HepG2 (cell line): ENCODE measurements around the gene RGL3. TPM values are rescaled to one million over a fixed set of nuclear protein-coding genes. Genes with fewer than 3 reads are reported as not detected.

Experiments
- AKAP8 ChIP-seq: sonication (generic); formaldehyde crosslinking; IDR thresholded peaks from 2 replicates; pipeline ENCODE4 v1.5.1; 2020; ENCODE audit warnings: mild to moderate bottlenecking, missing genetic modification reagents
- ARNT2 ChIP-seq: sonication (generic); formaldehyde crosslinking; IDR thresholded peaks from 2 replicates; pipeline ENCODE4 v1.8.0; 2022; ENCODE audit warnings: mild to moderate bottlenecking, low read depth, missing genetic modification reagents, moderate library complexity
- DNMT3B ChIP-seq: conservative IDR thresholded peaks from 2 replicates; pipeline ENCODE4 v1.6.1; 2016; ENCODE audit warnings: missing biosample characterization, control low read depth
- GPBP1L1 ChIP-seq: sonication (generic); formaldehyde crosslinking; IDR thresholded peaks from 2 replicates; pipeline ENCODE4 v1.5.0; 2020; ENCODE audit warnings: mild to moderate bottlenecking, missing genetic modification reagents
- HNRNPLL ChIP-seq: fragments of 200-400 bp; formaldehyde crosslinking; IDR thresholded peaks from 2 replicates; pipeline ENCODE4 v1.6.1; 2017; ENCODE audit warnings: mild to moderate bottlenecking, low read depth, low read length; ENCODE audit not compliant: poor library complexity, severe bottlenecking
- JARID2 ChIP-seq: sonication (generic); formaldehyde crosslinking; IDR thresholded peaks from 2 replicates; pipeline ENCODE4 v1.8.1; 2023; ENCODE audit warnings: missing genetic modification reagents, inconsistent platforms; ENCODE audit not compliant: insufficient replicate concordance
- NCOA2 ChIP-seq: sonication (generic); formaldehyde crosslinking; IDR thresholded peaks from 2 replicates; pipeline ENCODE4 v1.8.0; 2022; ENCODE audit warnings: inconsistent platforms
- PLRG1 ChIP-seq: fragments of 450-650 bp; conservative IDR thresholded peaks from 2 replicates; pipeline ENCODE4 v1.6.1; 2016
- PTBP1 ChIP-seq: fragments of 200-400 bp; formaldehyde crosslinking; IDR thresholded peaks from 2 replicates; pipeline ENCODE4 v1.6.1; 2018; ENCODE audit warnings: low read length, low read depth; ENCODE audit not compliant: poor library complexity, severe bottlenecking
- RAD51 ChIP-seq: fragments of 450-650 bp; IDR thresholded peaks from 2 replicates; pipeline ENCODE4 v1.6.1; 2016; ENCODE audit warnings: borderline replicate concordance
- RBFOX2 ChIP-seq: fragments of 200-400 bp; formaldehyde crosslinking; IDR thresholded peaks from 2 replicates; pipeline ENCODE4 v1.6.1; 2017; ENCODE audit warnings: low read depth, mild to moderate bottlenecking, low read length
- SNAI1 ChIP-seq: sonication (generic); formaldehyde crosslinking; IDR thresholded peaks from 2 replicates; pipeline ENCODE4 v1.5.0; 2020; ENCODE audit warnings: mild to moderate bottlenecking, missing genetic modification reagents, borderline replicate concordance
- ZHX1 ChIP-seq: sonication (generic); formaldehyde crosslinking; IDR thresholded peaks from 2 replicates; pipeline ENCODE4 v1.8.1; 2022; ENCODE audit warnings: low read depth, mild to moderate bottlenecking, missing genetic modification reagents
- ZNF280D ChIP-seq: sonication (generic); formaldehyde crosslinking; IDR thresholded peaks from 2 replicates; pipeline ENCODE4 v1.5.1; 2020; ENCODE audit warnings: mild to moderate bottlenecking, missing genetic modification reagents
- ZNF296 ChIP-seq: sonication (generic); formaldehyde crosslinking; conservative IDR thresholded peaks from 2 replicates; pipeline ENCODE4 v1.5.0; 2020; ENCODE audit warnings: mild to moderate bottlenecking, missing genetic modification reagents
- ZNF543 ChIP-seq: sonication (generic); formaldehyde crosslinking; IDR thresholded peaks from 2 replicates; pipeline ENCODE4 v1.4.0; 2020; ENCODE audit warnings: mild to moderate bottlenecking, missing genetic modification reagents
- ZNF709 ChIP-seq: sonication (generic); formaldehyde crosslinking; IDR thresholded peaks from 2 replicates; pipeline ENCODE4 v1.5.0; 2020; ENCODE audit warnings: mild to moderate bottlenecking, missing genetic modification reagents
- ZNF773 ChIP-seq: sonication (generic); formaldehyde crosslinking; IDR thresholded peaks from 2 replicates; pipeline ENCODE4 v1.4.0; 2020; ENCODE audit warnings: missing genetic modification reagents, borderline replicate concordance
- ZNF792 ChIP-seq: IDR thresholded peaks from 2 replicates; pipeline ENCODE4 v1.6.1; 2016
- ZNF839 ChIP-seq: sonication (generic); formaldehyde crosslinking; IDR thresholded peaks from 2 replicates; pipeline ENCODE4 v1.4.0; 2020; ENCODE audit warnings: missing genetic modification reagents, mild to moderate bottlenecking, borderline replicate concordance
- polyA plus RNA-seq, 8 experiments: library from polyadenylated mRNA; depleted of rRNA in 3 of 8; stranded (reverse) in 7 of 8; unstranded in 1 of 8; fragments of >200 nt; fragmentation: Illumina TruSeq in 4 of 8; extraction: Trizol in 4 of 8; gene quantifications; 2 replicates each; pipeline versions ENCODE4 v1.2.1 to v1.2.3, GENCODE V29; 2011 to 2016; ENCODE audit warnings: low read depth in 4 of 8, missing spikeins in 1 of 8, mixed read lengths in 1 of 8; ENCODE audit not compliant: insufficient read depth in 1 of 8
- total RNA-seq, 5 experiments: library from RNA; depleted of rRNA; stranded (reverse); fragments of >200 nt; fragmentation: Illumina TruSeq; extraction: Trizol; gene quantifications; 2 replicates each; pipeline ENCODE4 v1.2.3, GENCODE V29; 2016; ENCODE audit warnings: low read depth in 1 of 5
- TF ChIP-seq, protein P1 (sequence below): sonication (generic); formaldehyde crosslinking; IDR thresholded peaks from 2 replicates; pipeline ENCODE4 v1.5.0; 2020; ENCODE audit warnings: missing genetic modification reagents

Gene RGL3
- total and polyA plus RNA-seq, 2 of the 13 experiments (the other 11 are each of a cell fraction or from before 2014, with no cell fraction given) = 4.2 to 7.6 TPM

GRCh38 chr19:11346104-11346940, 72.8 kb downstream of the RGL3 start, which contains the start of the genes CCDC159 and TMEM205 (continued):
- TF ChIP-seq, protein P1, sequence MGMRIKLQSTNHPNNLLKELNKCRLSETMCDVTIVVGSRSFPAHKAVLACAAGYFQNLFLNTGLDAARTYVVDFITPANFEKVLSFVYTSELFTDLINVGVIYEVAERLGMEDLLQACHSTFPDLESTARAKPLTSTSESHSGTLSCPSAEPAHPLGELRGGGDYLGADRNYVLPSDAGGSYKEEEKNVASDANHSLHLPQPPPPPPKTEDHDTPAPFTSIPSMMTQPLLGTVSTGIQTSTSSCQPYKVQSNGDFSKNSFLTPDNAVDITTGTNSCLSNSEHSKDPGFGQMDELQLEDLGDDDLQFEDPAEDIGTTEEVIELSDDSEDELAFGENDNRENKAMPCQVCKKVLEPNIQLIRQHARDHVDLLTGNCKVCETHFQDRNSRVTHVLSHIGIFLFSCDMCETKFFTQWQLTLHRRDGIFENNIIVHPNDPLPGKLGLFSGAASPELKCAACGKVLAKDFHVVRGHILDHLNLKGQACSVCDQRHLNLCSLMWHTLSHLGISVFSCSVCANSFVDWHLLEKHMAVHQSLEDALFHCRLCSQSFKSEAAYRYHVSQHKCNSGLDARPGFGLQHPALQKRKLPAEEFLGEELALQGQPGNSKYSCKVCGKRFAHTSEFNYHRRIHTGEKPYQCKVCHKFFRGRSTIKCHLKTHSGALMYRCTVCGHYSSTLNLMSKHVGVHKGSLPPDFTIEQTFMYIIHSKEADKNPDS (CRISPR knock-in tag) = no peak
- TF ChIP-seq AKAP8 (no peak), NCOA2 (CRISPR knock-in tag) (no peak), DNMT3B (CRISPR knock-in tag) (no peak), ZNF792 (CRISPR knock-in tag) (no peak), ZNF543 (CRISPR knock-in tag) (0 out of 2 replicates have a peak, but pooled peaks have one; percentile 34), RAD51 (no peak), GPBP1L1 (no peak), ZNF280D (CRISPR knock-in tag) (no peak), HNRNPLL (peak; percentile 62), RBFOX2 (no peak), PLRG1 (no peak), PTBP1 (no peak), ZHX1 (no peak), ZNF709 (no peak), ZNF296 (CRISPR knock-in tag) (no peak), SNAI1 (no peak), ZNF839 (CRISPR knock-in tag) (no peak), JARID2 (CRISPR knock-in tag) (no peak), ARNT2 (CRISPR knock-in tag) (no peak), ZNF773 (CRISPR knock-in tag) (no peak)
